Testis (tissue), 2 donors: ENCODE measurements around the gene SLC27A3.

Source experiments
- CTCF ChIP-seq, 3 experiments: fragments of 450-650 bp in 2 of 3; fragments of 200-600 bp in 1 of 3; sonication (generic) in 1 of 3; IDR thresholded peaks; one replicate each; pipeline ENCODE4 v1.5.1; 2016 to 2019; ENCODE audit warnings: antibody characterized with exemption in 3 of 3, mild to moderate bottlenecking in 2 of 3, moderate library complexity in 1 of 3
- POLR2A ChIP-seq: fragments of 450-650 bp; IDR thresholded peaks from one replicate; pipeline ENCODE4 v1.6.1; 2017; ENCODE audit warnings: antibody characterized with exemption, mild to moderate bottlenecking, moderate library complexity

GRCh38 chr1:153798468-153798780, 23.2 kb downstream of the SLC27A3 start:
- no peak for TF ChIP-seq CTCF (IDR thresholded peaks at IDR 0.05)
- no peak for TF ChIP-seq POLR2A
